IMR-90 (cell line): ENCODE measurements around the gene INF2. TPM values are rescaled to one million over a fixed set of nuclear protein-coding genes. Genes with fewer than 3 reads are reported as not detected.
A peak's percentile ranks its signal among the peaks of the same experiment; 100 is the strongest.

Source experiments
- ATAC-seq: fragments of 200-7000 bp; cut with Tn5 transposase; 2 replicates; pipeline ENCODE4 v1.9.1; 2020; ENCODE audit warnings: low read depth, mild to moderate bottlenecking, moderate library complexity
- BruUV-seq: library from RNA; stranded (reverse); fragments of 400-500 nt; replicated peaks from 2 replicates; lab custom pipeline; 2021; lab: Mats Ljungman, UMichigan
- CTCF ChIA-PET: fragments of 300-600 bp; formaldehyde crosslinking; extraction: SDS; loops from one replicate; lab custom pipeline; 2021; ENCODE audit warnings: antibody characterized with exemption; lab: Yijun Ruan, JAX
- POLR2A ChIA-PET: fragments of 300-600 bp; sonication (Branson Sonifier 250); formaldehyde crosslinking; loops from one replicate; lab custom pipeline; 2022; ENCODE audit warnings: antibody characterized with exemption; ENCODE audit not compliant: unreplicated experiment; lab: Charles Lee
- DNase-seq: peaks from one replicate; pipeline ENCODE4 v3.0.0; 2013
- H2AFZ ChIP-seq: replicated peaks from 2 replicates; pipeline ENCODE3; 2013; ENCODE audit warnings: low read length, mild to moderate bottlenecking; ENCODE audit not compliant: poor library complexity
- H2AK5ac ChIP-seq: 2 replicates; pipeline ENCODE4 v1.6.1; 2013; ENCODE audit warnings: low read depth, low read length, inconsistent platforms
- H2AK9ac ChIP-seq: replicated peaks from 2 replicates; pipeline ENCODE3; 2013; ENCODE audit warnings: mild to moderate bottlenecking, low read depth, low read length, moderate library complexity; ENCODE audit not compliant: poor library complexity
- H2BK120ac ChIP-seq: 2 replicates; pipeline ENCODE4 v1.6.1; 2013; ENCODE audit warnings: low read depth, low read length, inconsistent platforms
- H2BK15ac ChIP-seq: 3 replicates; pipeline ENCODE4 v1.6.1; 2013; ENCODE audit warnings: low read depth, low read length, inconsistent platforms
- H2BK20ac ChIP-seq: 2 replicates; pipeline ENCODE4 v1.6.1; 2013; ENCODE audit warnings: low read depth, mild to moderate bottlenecking, inconsistent platforms, low read length, moderate library complexity
- H2BK5ac ChIP-seq: 2 replicates; pipeline ENCODE4 v1.6.1; 2013; ENCODE audit warnings: mild to moderate bottlenecking, low read depth, low read length, inconsistent platforms; ENCODE audit not compliant: poor library complexity, severe bottlenecking
- H3K14ac ChIP-seq: replicated peaks from 2 replicates; pipeline ENCODE4 v1.6.1; 2013; ENCODE audit warnings: low read depth, low read length, inconsistent platforms
- H3K18ac ChIP-seq: 2 replicates; pipeline ENCODE4 v1.6.1; 2013; ENCODE audit warnings: low read depth, low read length, control low read depth
- H3K23ac ChIP-seq: 2 replicates; pipeline ENCODE4 v1.6.1; 2013; ENCODE audit warnings: low read depth, low read length, inconsistent platforms
- H3K27ac ChIP-seq: 2 replicates; pipeline ENCODE4 v1.5.1; 2013; ENCODE audit warnings: mild to moderate bottlenecking, control low read depth, low read length; ENCODE audit not compliant: insufficient read depth
- H3K27me3 ChIP-seq: 2 replicates; pipeline ENCODE4 v1.6.1; 2013; ENCODE audit warnings: low read length; ENCODE audit not compliant: control insufficient read depth, insufficient read depth
- H3K36me3 ChIP-seq: 2 replicates; pipeline ENCODE4 v1.6.1; 2013; ENCODE audit warnings: low read length, mixed read lengths; ENCODE audit not compliant: control insufficient read depth, insufficient read depth
- H3K4ac ChIP-seq: 2 replicates; pipeline ENCODE4 v1.6.1; 2013; ENCODE audit warnings: low read depth, low read length, inconsistent platforms
- H3K4me1 ChIP-seq: 2 replicates; pipeline ENCODE4 v1.6.1; 2013; ENCODE audit warnings: low read length, mixed read lengths; ENCODE audit not compliant: control insufficient read depth, insufficient read depth
- H3K4me2 ChIP-seq: 2 replicates; pipeline ENCODE4 v1.6.1; 2013; ENCODE audit warnings: low read depth, mild to moderate bottlenecking, control low read depth, low read length, moderate library complexity
- H3K4me3 ChIP-seq: 2 replicates; pipeline ENCODE4 v1.5.1; 2013; ENCODE audit warnings: low read depth, mild to moderate bottlenecking, control low read depth, low read length, moderate library complexity; ENCODE audit not compliant: insufficient read depth
- H3K56ac ChIP-seq: 2 replicates; pipeline ENCODE4 v1.6.1; 2013; ENCODE audit warnings: low read length, inconsistent platforms; ENCODE audit not compliant: insufficient read depth; ENCODE audit errors: extremely low read depth
- H3K79me1 ChIP-seq, 2 experiments: 2 replicates each; pipeline ENCODE4 v1.6.1; 2013; ENCODE audit warnings: low read length in 2 of 2, inconsistent platforms in 1 of 2, low read depth in 1 of 2
- H3K9ac ChIP-seq: 2 replicates; pipeline ENCODE4 v1.6.1; 2013; ENCODE audit warnings: low read depth, low read length, control low read depth
- H3K9me1 ChIP-seq: 2 replicates; pipeline ENCODE4 v1.6.1; 2013; ENCODE audit warnings: low read length, inconsistent platforms; ENCODE audit not compliant: insufficient read depth
- H3K9me3 ChIP-seq: 2 replicates; pipeline ENCODE4 v1.6.1; 2013; ENCODE audit warnings: low read length; ENCODE audit not compliant: control insufficient read depth, insufficient read depth
- H4K20me1 ChIP-seq: 2 replicates; pipeline ENCODE4 v1.6.1; 2013; ENCODE audit warnings: low read length, inconsistent platforms; ENCODE audit not compliant: insufficient read depth
- H4K5ac ChIP-seq: 2 replicates; pipeline ENCODE4 v1.6.1; 2013; ENCODE audit warnings: mild to moderate bottlenecking, low read depth, low read length, control low read depth
- H4K8ac ChIP-seq, 2 experiments: 2 replicates each; pipeline ENCODE4 v1.6.1; 2013; ENCODE audit warnings: low read depth in 2 of 2, low read length in 2 of 2, control low read depth in 1 of 2, inconsistent platforms in 1 of 2
- H4K91ac ChIP-seq: 2 replicates; pipeline ENCODE4 v1.6.1; 2013; ENCODE audit warnings: low read depth, low read length, inconsistent platforms; ENCODE audit not compliant: insufficient read depth
- FOS ChIP-seq: fragments of 150-350 bp; IDR thresholded peaks from 2 replicates; pipeline ENCODE4 v1.6.1; 2016; ENCODE audit warnings: low read depth, low read length
- MAZ ChIP-seq: IDR thresholded peaks from 2 replicates; pipeline ENCODE4 v1.6.1; 2012; ENCODE audit warnings: low read depth, mild to moderate bottlenecking, low read length, improper control_type of control experiment, moderate library complexity, borderline replicate concordance
- MXI1 ChIP-seq: IDR thresholded peaks from 2 replicates; pipeline ENCODE4 v1.6.1; 2012; ENCODE audit warnings: low read depth, mild to moderate bottlenecking, low read length, moderate library complexity, borderline replicate concordance
- POLR2A ChIP-seq: IDR thresholded peaks from 2 replicates; pipeline ENCODE4 v1.6.1; 2012; ENCODE audit warnings: mild to moderate bottlenecking, low read depth, low read length
- WGBS, 2 experiments: methylation state at CpG; one replicate each; pipeline versions ENCODE4 v1.1.5 to v1.1.7; 2013; ENCODE audit warnings: missing lambda C conversion rate in 2 of 2; ENCODE audit not compliant: insufficient read length in 1 of 2; ENCODE audit errors: extremely low coverage in 2 of 2; 5-methylcytosine and 5-hydroxymethylcytosine counted together
- dilution Hi-C: fragments of 300-500 bp; cut with HindIII; formaldehyde crosslinking; loops from one replicate; pipeline ENCODE4 v1.14.3; 2018; ENCODE audit warnings: low sequenced_read_pairs; ENCODE audit not compliant: unreplicated experiment
- in situ Hi-C: fragments of 300-500 bp; cut with MboI; formaldehyde crosslinking; loops from 3 replicates; pipeline ENCODE4 v1.14.3; 2019; ENCODE audit warnings: low sequenced_read_pairs, inconsistent platforms, mixed read lengths
- intact Hi-C: fragments of 100-400 bp; cut with micrococcal nuclease; formaldehyde crosslinking; loops from 2 replicates; pipeline ENCODE4 v1.10.0; 2022
- polyA plus RNA-seq, 3 experiments: library from polyadenylated mRNA; depleted of rRNA; stranded (reverse); fragments of >200 nt; gene quantifications; 2 replicates each; pipeline ENCODE4 v1.2.3, GENCODE V29; 2012; ENCODE audit warnings: low replicate concordance in 1 of 3
- total RNA-seq: library from RNA; depleted of rRNA; stranded (reverse); fragments of >200 nt; gene quantifications from 2 replicates; pipeline ENCODE4 v1.2.3, GENCODE V29; 2012
- TF ChIP-seq, protein P1 (sequence below): fragments of 150-350 bp; IDR thresholded peaks from 2 replicates; pipeline ENCODE4 v1.6.1; 2017; ENCODE audit warnings: mild to moderate bottlenecking, antibody characterized with exemption, low read length, low read depth

INF2 gene
- total and polyA plus RNA-seq, 2 of the 4 experiments (the other 2 are of a cell fraction): 16.8 to 62.1 TPM

- Histone ChIP-seq H3K27ac (peak within 1 kb of the TSS; percentile 85), H3K36me3 (peaks cover 20% of the 10 kb centered on the region), H3K9ac (peak within 1 kb of the TSS; percentile 87), H3K27me3 (no peaks in the 10 kb centered on the region), H3K9me3 (no peaks in the 10 kb centered on the region), H2AFZ (peak within 1 kb of the TSS; percentile 93), H3K9me1 (peaks cover 11% of the 10 kb centered on the region), H4K8ac (peak within 1 kb of the TSS; percentile 77 to 79; a peak in 2 of 4 replicates), H3K79me1 (peaks cover 8 to 45% of the 10 kb centered on the region in 2 experiments; a peak in 2 of 4 replicates), H3K56ac (peak within 1 kb of the TSS; percentile 52; the same call in 1 of the 2 replicates), H4K91ac (peak within 1 kb of the TSS; percentile 82), H2BK15ac (no peak within 1 kb of the TSS), H4K5ac (peak within 1 kb of the TSS; percentile 70), H3K4me1 (peaks cover 23% of the 10 kb centered on the region), H3K23ac (peak within 1 kb of the TSS; percentile 60), H4K20me1 (peaks cover 40% of the 10 kb centered on the region), H3K14ac (peak within 1 kb of the TSS; percentile 87), H2BK20ac (no peak within 1 kb of the TSS), H2BK120ac (peak within 1 kb of the TSS; percentile 65; the same call in 1 of the 2 replicates), H3K18ac (no peak within 1 kb of the TSS; the same call in 1 of the 2 replicates), H3K4me2 (peak within 1 kb of the TSS; percentile 96), H2AK5ac (peak within 1 kb of the TSS; percentile 64), H2AK9ac (peak within 1 kb of the TSS; percentile 92), H2BK5ac (peak within 1 kb of the TSS; percentile 69), H3K4ac (peak within 1 kb of the TSS; percentile 69), H3K4me3 (peak within 1 kb of the TSS; percentile 88)
- ATAC-seq: peak; percentile 95
- 0% methylated on average over 51 of the region's 95 CpGs; no CpG with 5 or more reads in 1 of the 2 experiments for WGBS, 2 experiments
- TF ChIP-seq MXI1: peak; percentile 69; the same call in 1 of the 2 replicates
- peak; percentile 84 for TF ChIP-seq POLR2A
- TF ChIP-seq, protein P1, sequence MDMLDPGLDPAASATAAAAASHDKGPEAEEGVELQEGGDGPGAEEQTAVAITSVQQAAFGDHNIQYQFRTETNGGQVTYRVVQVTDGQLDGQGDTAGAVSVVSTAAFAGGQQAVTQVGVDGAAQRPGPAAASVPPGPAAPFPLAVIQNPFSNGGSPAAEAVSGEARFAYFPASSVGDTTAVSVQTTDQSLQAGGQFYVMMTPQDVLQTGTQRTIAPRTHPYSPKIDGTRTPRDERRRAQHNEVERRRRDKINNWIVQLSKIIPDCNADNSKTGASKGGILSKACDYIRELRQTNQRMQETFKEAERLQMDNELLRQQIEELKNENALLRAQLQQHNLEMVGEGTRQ: 0 out of 2 replicates have a peak, but pooled peaks have one; percentile 3
- TF ChIP-seq MAZ: peak; percentile 80
- no peak for TF ChIP-seq FOS
- CTCF ChIA-PET: interaction anchor here (1.0 kb wide), 1 partner anchor 18 kb away, joined by 5 read pairs; no protein-coding TSS in a partner anchor
- BruUV-seq: no TSS peak
- intact Hi-C loops (no loop called here), in situ Hi-C loops (no loop called here), dilution Hi-C loops (no loop called here)
- DNase-seq: peak; percentile 99
- POLR2A ChIA-PET: interaction anchor here (0.6 to 0.7 kb wide), 2 partner anchors 95 to 797 kb away, joined by 3 read pairs; no protein-coding TSS in a partner anchor
Measured at GRCh38 chr14:104752735-104753527, 63.5 kb downstream of the INF2 start, which contains the start of gene SIVA1. Gene SIVA1 (plus strand): TSS chr14:104753147. CDS start chr14:104753202, 55 bp downstream.
